Brain microvascular endothelial cell (primary cell): ENCODE measurements around the gene PITPNC1.
"Not testable (repeated sequence)": the region's sequence is repeated elsewhere in the genome, so short reads cannot be mapped to it uniquely, and the experiment has no call there.

Source experiments
- DNase-seq: peaks from one replicate; pipeline ENCODE4 v3.0.0-alpha.2; 2020
- H3K27ac ChIP-seq: fragments of 250-450 bp; sonication (Bioruptor Pico); 2 replicates; pipeline ENCODE4 v1.5.1; 2020; ENCODE audit warnings: mild to moderate bottlenecking, moderate library complexity
- H3K27me3 ChIP-seq: fragments of 250-450 bp; sonication (Bioruptor Pico); replicated peaks from 2 replicates; pipeline ENCODE4 v1.5.1; 2020; ENCODE audit warnings: mild to moderate bottlenecking
- H3K36me3 ChIP-seq: fragments of 250-450 bp; sonication (Bioruptor Pico); replicated peaks from 2 replicates; pipeline ENCODE4 v1.5.1; 2020; ENCODE audit warnings: mild to moderate bottlenecking
- H3K4me3 ChIP-seq: 2 replicates; pipeline ENCODE4 v1.5.1; 2011; ENCODE audit warnings: low read depth, mild to moderate bottlenecking, control low read depth, low read length, moderate library complexity
- in situ Hi-C: cut with HindIII; loops from 2 replicates; pipeline ENCODE4 v1.10.0; 2017; ENCODE audit warnings: low sequenced_read_pairs, low pct_ligation_motif_present
- TF ChIP-seq, protein P1 (sequence below): IDR thresholded peaks from 2 replicates; pipeline ENCODE4 v1.5.1; 2011; ENCODE audit warnings: low read depth, mild to moderate bottlenecking, moderate library complexity, low read length, control low read depth, inconsistent platforms; ENCODE audit errors: missing control alignments

Gene PITPNC1

DNA sequence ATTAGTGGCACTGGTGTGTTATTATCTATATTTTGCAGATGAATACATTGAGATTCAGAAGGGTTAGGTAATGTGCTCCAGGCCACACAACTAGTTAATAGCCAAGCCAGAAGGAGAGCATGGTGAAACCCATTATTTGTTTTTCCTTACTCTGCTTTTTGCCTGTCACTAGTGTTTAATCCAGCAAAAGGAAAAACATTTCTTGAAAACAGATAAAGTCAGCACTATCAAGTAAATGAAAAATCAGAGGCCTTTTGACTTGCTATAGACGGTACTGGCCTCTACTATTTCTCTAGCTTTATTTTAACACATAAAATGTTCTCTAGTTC is 4.8 kb downstream of the PITPNC1 start:
- DNase-seq = no peak
- TF ChIP-seq, protein P1, sequence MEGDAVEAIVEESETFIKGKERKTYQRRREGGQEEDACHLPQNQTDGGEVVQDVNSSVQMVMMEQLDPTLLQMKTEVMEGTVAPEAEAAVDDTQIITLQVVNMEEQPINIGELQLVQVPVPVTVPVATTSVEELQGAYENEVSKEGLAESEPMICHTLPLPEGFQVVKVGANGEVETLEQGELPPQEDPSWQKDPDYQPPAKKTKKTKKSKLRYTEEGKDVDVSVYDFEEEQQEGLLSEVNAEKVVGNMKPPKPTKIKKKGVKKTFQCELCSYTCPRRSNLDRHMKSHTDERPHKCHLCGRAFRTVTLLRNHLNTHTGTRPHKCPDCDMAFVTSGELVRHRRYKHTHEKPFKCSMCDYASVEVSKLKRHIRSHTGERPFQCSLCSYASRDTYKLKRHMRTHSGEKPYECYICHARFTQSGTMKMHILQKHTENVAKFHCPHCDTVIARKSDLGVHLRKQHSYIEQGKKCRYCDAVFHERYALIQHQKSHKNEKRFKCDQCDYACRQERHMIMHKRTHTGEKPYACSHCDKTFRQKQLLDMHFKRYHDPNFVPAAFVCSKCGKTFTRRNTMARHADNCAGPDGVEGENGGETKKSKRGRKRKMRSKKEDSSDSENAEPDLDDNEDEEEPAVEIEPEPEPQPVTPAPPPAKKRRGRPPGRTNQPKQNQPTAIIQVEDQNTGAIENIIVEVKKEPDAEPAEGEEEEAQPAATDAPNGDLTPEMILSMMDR = no peak
- no peak overlapping the region for H3K4me3 ChIP-seq
- no peaks in the 10 kb centered on the region for H3K27me3 ChIP-seq
- H3K36me3 ChIP-seq = no peaks in the 10 kb centered on the region
- in situ Hi-C loops = no loop called here
- no peak overlapping the region for H3K27ac ChIP-seq

DNA sequence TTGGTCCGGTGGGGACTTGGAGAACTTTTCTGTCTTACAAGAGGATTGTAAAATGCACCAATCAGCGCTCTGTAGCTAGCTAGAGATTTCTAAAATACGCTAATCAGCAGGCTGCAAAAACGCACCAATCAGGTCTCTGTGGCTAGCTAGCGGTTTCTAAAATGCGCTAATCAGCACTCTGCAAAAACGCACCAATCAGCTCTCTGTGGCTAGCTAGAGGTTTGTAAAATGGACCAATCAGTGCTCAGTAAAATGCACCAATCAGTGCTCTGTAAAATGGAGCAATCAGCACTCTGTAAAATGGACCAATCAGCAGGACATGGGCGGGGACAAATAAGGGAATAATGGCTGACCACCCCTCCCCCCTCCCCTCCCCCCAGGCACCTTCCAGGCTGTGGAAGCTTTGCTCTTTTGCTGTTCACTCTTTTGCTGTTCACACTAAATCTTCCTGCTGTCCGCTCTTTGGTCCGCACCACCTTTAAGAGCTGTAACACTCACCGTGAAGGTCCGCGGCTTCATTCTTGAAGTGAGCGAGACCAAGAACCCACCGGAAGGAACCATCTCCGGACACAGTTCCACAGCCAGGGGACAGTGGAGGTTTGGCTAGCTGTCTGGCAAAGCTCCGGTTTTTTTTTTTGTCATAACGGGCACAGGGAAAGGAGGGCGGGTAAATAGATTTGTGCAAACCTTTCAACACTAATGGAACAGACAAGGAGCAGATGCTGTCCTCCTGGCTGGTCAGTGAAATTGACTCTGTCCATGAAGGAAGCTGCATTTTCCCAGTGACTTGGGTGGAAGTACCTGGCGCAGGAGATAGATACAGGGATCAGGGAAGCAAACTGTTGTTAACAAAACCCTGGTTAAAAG is 8.3 kb downstream of the PITPNC1 start:
- no peaks in the 10 kb centered on the region for H3K36me3 ChIP-seq

DNA sequence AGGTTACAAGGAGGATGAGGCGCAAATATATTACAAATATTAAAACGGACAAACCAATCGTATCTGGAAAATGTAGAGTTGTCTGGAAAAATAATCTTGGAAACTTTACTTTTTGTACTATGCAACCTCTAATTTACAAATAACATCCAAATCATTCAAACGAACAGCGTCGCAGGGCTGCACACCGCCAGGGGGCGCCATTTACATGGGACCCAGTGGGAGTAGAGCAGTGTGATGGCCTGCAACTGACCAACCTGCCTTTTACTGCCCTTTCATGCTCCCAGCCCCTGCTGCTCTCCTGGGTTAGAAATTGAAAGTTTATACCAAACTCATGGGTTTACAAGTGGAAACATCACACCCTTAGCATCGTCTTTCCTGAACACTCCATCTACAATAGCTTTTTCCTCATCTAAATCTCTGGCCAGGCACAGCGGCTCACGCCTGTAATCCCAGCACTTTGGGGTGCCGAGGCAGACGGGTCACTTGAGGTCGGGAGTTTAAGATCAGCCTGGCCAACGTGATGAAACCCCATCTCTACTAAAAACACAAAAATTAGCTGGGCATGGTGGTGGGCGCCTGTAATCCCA is 10.0 kb downstream of the PITPNC1 start:
- in situ Hi-C loops = no loop called here
- H3K27me3 ChIP-seq = no peaks in the 10 kb centered on the region
- DNase-seq = no peak
- TF ChIP-seq, protein P1 = peak; percentile 84
- H3K4me3 ChIP-seq = no peak overlapping the region
- no peaks in the 10 kb centered on the region for H3K36me3 ChIP-seq
- no peak overlapping the region for H3K27ac ChIP-seq

More for the DNA sequence above, 8.3 kb downstream of the PITPNC1 start:
- no peak overlapping the region for H3K4me3 ChIP-seq
- TF ChIP-seq, protein P1 = no peak
- H3K27ac ChIP-seq = no peak overlapping the region
- in situ Hi-C loops = no loop called here
- H3K27me3 ChIP-seq = no peaks in the 10 kb centered on the region
- no peak for DNase-seq

DNA sequence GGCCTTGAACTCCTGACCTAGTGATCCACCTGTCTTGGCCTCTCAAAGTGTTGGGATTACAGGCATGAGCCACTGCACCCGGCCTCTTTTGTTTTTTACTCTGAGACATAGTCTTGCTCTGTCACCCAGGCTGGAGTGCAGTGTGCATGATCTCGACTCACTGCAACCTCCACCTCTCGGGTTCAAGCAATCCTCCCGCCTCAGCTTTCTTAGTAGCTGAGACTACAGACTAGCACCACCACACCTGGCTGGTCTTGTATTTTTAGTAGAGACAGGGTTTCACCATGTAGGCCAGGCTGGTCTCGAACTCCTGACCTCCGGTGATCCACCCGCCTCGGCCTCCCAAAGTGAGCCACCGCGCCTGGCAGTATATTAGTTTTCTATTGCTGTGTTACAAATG is 11.5 kb downstream of the PITPNC1 start:
- H3K36me3 ChIP-seq, H3K27ac ChIP-seq, DNase-seq, H3K4me3 ChIP-seq, H3K27me3 ChIP-seq, in situ Hi-C loops: not testable (repeated sequence)

DNA sequence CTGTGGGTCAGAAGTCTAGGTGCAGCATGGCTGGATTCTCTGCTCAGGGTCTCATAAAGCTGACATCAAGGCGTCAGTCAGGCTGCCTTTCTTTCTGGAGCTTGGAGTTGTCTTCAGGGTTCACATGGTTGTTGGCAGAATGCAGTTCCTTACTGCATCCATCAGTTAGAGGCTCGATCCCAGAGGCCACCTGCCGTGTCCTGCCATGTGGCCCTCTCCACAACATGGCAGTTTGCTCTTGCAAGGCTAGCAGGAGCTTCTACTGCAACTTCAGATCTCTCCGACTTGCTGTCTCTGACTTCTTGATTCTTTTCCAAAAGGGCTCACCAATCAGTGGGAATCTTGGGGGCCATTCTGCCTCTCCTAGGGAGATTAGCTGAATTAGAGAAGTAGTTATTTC is 11.9 kb downstream of the PITPNC1 start:
- in situ Hi-C loops = no loop called here
- no peak for DNase-seq
- Histone ChIP-seq H3K36me3 (no peaks in the 10 kb centered on the region), H3K27ac (no peak overlapping the region), H3K27me3 (no peaks in the 10 kb centered on the region), H3K4me3 (no peak overlapping the region)
- TF ChIP-seq, protein P1 = no peak

DNA sequence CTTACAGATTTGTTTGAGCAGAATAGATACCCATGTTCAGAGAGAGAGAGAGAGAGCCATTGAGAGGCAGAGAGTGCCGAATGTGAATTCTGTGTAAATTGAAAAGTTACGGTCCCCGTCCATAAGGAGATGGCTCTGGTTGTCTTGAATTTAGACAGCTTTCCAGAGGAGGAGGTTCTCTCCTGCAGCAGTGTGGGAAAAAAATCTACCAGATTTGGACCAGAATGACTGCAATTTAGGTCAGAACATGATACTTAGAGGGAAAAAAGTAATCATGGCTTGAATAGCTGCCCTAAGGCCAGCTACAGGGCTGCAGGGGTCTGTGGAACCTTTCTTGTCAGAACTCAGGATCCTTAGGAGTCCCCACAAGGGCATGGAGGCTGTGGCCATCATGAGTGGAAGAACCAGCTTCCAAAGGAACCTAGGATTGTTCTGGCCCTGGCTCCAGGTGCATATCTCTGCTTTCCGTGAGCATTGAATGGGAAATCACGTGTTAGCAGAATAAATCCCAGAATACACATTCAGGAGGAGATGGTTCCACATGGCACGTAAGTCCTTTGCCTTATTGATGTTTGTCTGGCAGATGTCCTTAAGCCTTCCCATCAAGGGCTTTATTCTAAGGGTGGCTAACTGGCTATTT is 13.0 kb downstream of the PITPNC1 start:
- H3K27ac ChIP-seq = peak overlapping the region; percentile 85

More for the DNA sequence above, 13.0 kb downstream of the PITPNC1 start:
- DNase-seq = no peak
- in situ Hi-C loops = no loop called here
- H3K36me3 ChIP-seq = no peaks in the 10 kb centered on the region
- no peaks in the 10 kb centered on the region for H3K27me3 ChIP-seq
- no peak overlapping the region for H3K4me3 ChIP-seq
- TF ChIP-seq, protein P1 = no peak
